Caco-2 (cell line): ENCODE measurements around the gene MORN2. TPM values are rescaled to one million over a fixed set of nuclear protein-coding genes. Genes with fewer than 3 reads are reported as not detected.

Source experiments
- BruUV-seq: library from RNA; stranded (reverse); fragments of 400-500 nt; replicated peaks from 2 replicates; lab custom pipeline; 2021; lab: Mats Ljungman, UMichigan
- CTCF ChIA-PET: fragments of 300-600 bp; sonication (Branson Sonifier 250); formaldehyde crosslinking; loops from one replicate; lab custom pipeline; 2022; ENCODE audit warnings: antibody characterized with exemption; lab: Charles Lee
- POLR2A ChIA-PET: fragments of 300-600 bp; sonication (Branson Sonifier 250); formaldehyde crosslinking; loops from one replicate; lab custom pipeline; 2022; ENCODE audit warnings: antibody characterized with exemption; lab: Charles Lee
- DNase-seq, 2 experiments: peaks; one replicate each; pipeline versions ENCODE4 v3.0.0 to v3.0.0-alpha.2; 2020 to 2022
- H3K27me3 ChIP-seq: replicated peaks from 2 replicates; pipeline ENCODE4 v1.6.0; 2011; ENCODE audit warnings: low read length; ENCODE audit not compliant: control insufficient read depth, insufficient read depth
- H3K36me3 ChIP-seq: 2 replicates; pipeline ENCODE4 v1.5.1; 2011; ENCODE audit warnings: low read length; ENCODE audit not compliant: control insufficient read depth, insufficient read depth
- H3K4me1 ChIP-seq: fragments of 250-450 bp; sonication (Bioruptor Pico); 2 replicates; pipeline ENCODE4 v1.5.1; 2020; ENCODE audit warnings: mild to moderate bottlenecking
- H3K4me3 ChIP-seq: 2 replicates; pipeline ENCODE4 v1.5.1; 2011; ENCODE audit warnings: low read depth, mild to moderate bottlenecking, control low read depth, low read length
- H3K9me3 ChIP-seq: fragments of 250-450 bp; sonication (Bioruptor Pico); 2 replicates; pipeline ENCODE4 v1.5.1; 2020; ENCODE audit warnings: mild to moderate bottlenecking, moderate library complexity
- H3K27ac Mint-ChIP-seq: one replicate; pipeline ENCODE4 v1.8.0; 2022; ENCODE audit warnings: mixed read lengths; ENCODE audit not compliant: unreplicated experiment
- H3K27me3 Mint-ChIP-seq: one replicate; pipeline ENCODE4 v1.8.0; 2022; ENCODE audit warnings: mixed read lengths; ENCODE audit not compliant: insufficient read depth, unreplicated experiment
- H3K36me3 Mint-ChIP-seq: one replicate; pipeline ENCODE4 v1.8.0; 2022; ENCODE audit warnings: mild to moderate bottlenecking, mixed read lengths; ENCODE audit not compliant: insufficient read depth, unreplicated experiment
- H3K4me1 Mint-ChIP-seq: one replicate; pipeline ENCODE4 v1.8.0; 2022; ENCODE audit warnings: low read depth, mixed read lengths; ENCODE audit not compliant: unreplicated experiment
- H3K4me3 Mint-ChIP-seq: one replicate; pipeline ENCODE4 v1.8.0; 2022; ENCODE audit warnings: mild to moderate bottlenecking, moderate library complexity, mixed read lengths; ENCODE audit not compliant: unreplicated experiment
- H3K9me3 Mint-ChIP-seq: one replicate; pipeline ENCODE4 v1.8.0; 2022; ENCODE audit warnings: mixed read lengths; ENCODE audit not compliant: unreplicated experiment
- CTCF ChIP-seq, 2 experiments: fragments of 200-600 bp in 1 of 2; IDR thresholded peaks; 1 replicate in 1 of 2; 2 replicates in 1 of 2; pipeline versions ENCODE4 v1.5.1 to v1.8.0; 2011 to 2022; ENCODE audit warnings: antibody characterized with exemption in 1 of 2, control low read depth in 1 of 2, inconsistent platforms in 1 of 2, low read depth in 1 of 2, low read length in 1 of 2, mild to moderate bottlenecking in 1 of 2, moderate library complexity in 1 of 2; ENCODE audit not compliant: insufficient read depth in 1 of 2, severe bottlenecking in 1 of 2, unreplicated experiment in 1 of 2
- intact Hi-C: fragments of 100-400 bp; cut with micrococcal nuclease; formaldehyde crosslinking; loops from one replicate; pipeline ENCODE4 v1.10.0; 2022; ENCODE audit not compliant: unreplicated experiment
- total RNA-seq: library from RNA; stranded (reverse); gene quantifications from 2 replicates; pipeline ENCODE4 v1.2.3, GENCODE V29; 2022

The MORN2 gene
- total RNA-seq, 1 experiment from 2014 or later: 5.5 TPM

- no peak for TF ChIP-seq CTCF (IDR thresholded peaks at IDR 0.05; ENCODE audit: insufficient read depth in 1 of 2, low read depth in 1 of 2, low read length in 1 of 2, severe bottlenecking in 1 of 2, unreplicated experiment in 1 of 2)
- H3K9me3 ChIP-seq: no peaks in the 10 kb centered on the region
- Mint-ChIP-seq H3K4me3 (no peak overlapping the region), H3K36me3 (no peaks in the 10 kb centered on the region), H3K4me1 (peaks cover 15% of the 10 kb centered on the region), H3K9me3 (peaks cover 22% of the 10 kb centered on the region), H3K27me3 (no peaks in the 10 kb centered on the region), H3K27ac (no peak overlapping the region)
- no peak overlapping the region for H3K4me3 ChIP-seq
- no peaks in the 10 kb centered on the region for H3K27me3 ChIP-seq
- CTCF ChIA-PET: no interaction called here
- BruUV-seq: no TSS peak
- H3K36me3 ChIP-seq: no peaks in the 10 kb centered on the region
- POLR2A ChIA-PET: no interaction called here
- peaks cover 13% of the 10 kb centered on the region; the same call in 1 of the 2 replicates for H3K4me1 ChIP-seq
- DNase-seq: no peak
- intact Hi-C loops: no loop called here
Measured at GRCh38 chr2:38866773-38867443, 8.9 kb upstream of the MORN2 start.

GRCh38 chr2:38871432-38871831 lies 4.3 kb upstream of the MORN2 start:
- CTCF ChIA-PET: no interaction called here
- Mint-ChIP-seq H3K9me3 (peaks cover 30% of the 10 kb centered on the region), H3K36me3 (peaks cover 10% of the 10 kb centered on the region), H3K4me3 (no peak overlapping the region), H3K4me1 (peaks cover 4% of the 10 kb centered on the region), H3K27me3 (no peaks in the 10 kb centered on the region), H3K27ac (no peak overlapping the region)
- Histone ChIP-seq H3K4me3 (no peak overlapping the region), H3K36me3 (no peaks in the 10 kb centered on the region), H3K27me3 (no peaks in the 10 kb centered on the region), H3K9me3 (no peaks in the 10 kb centered on the region), H3K4me1 (no peaks in the 10 kb centered on the region)
- DNase-seq: no peak
- BruUV-seq: no TSS peak
- POLR2A ChIA-PET: no interaction called here
- intact Hi-C loops: no loop called here
- no peak for TF ChIP-seq CTCF (IDR thresholded peaks at IDR 0.05; ENCODE audit: insufficient read depth in 1 of 2, low read depth in 1 of 2, low read length in 1 of 2, severe bottlenecking in 1 of 2, unreplicated experiment in 1 of 2)

- BruUV-seq: TSS peak; percentile 2
- Histone ChIP-seq H3K4me3 (no peak overlapping the region), H3K9me3 (no peaks in the 10 kb centered on the region), H3K36me3 (no peaks in the 10 kb centered on the region), H3K27me3 (no peaks in the 10 kb centered on the region), H3K4me1 (no peaks in the 10 kb centered on the region)
- DNase-seq: no peak
- Mint-ChIP-seq H3K4me3 (no peak overlapping the region), H3K4me1 (peaks cover 8% of the 10 kb centered on the region), H3K36me3 (peaks cover 10% of the 10 kb centered on the region), H3K9me3 (peaks cover 30% of the 10 kb centered on the region), H3K27ac (no peak overlapping the region), H3K27me3 (no peaks in the 10 kb centered on the region)
- ChIA-PET POLR2A (no interaction called here), CTCF (interaction anchor here (0.6 kb wide), 1 partner anchor 214 kb away, joined by 3 read pairs; no protein-coding TSS in a partner anchor)
- intact Hi-C loops: no loop called here
- TF ChIP-seq CTCF (IDR thresholded peaks at IDR 0.05; ENCODE audit: insufficient read depth in 1 of 2, low read depth in 1 of 2, low read length in 1 of 2, severe bottlenecking in 1 of 2, unreplicated experiment in 1 of 2): no peak
Measured at GRCh38 chr2:38873763-38874162, 2.0 kb upstream of the MORN2 start.
